ENCODE results near the gene KDELR1. TPM values are rescaled to one million over a fixed set of nuclear protein-coding genes. Genes with fewer than 3 reads are reported as not detected.

Gene KDELR1
- total and polyA plus RNA-seq, 12 donors = 63.4 to 201 (median 153) TPM

GRCh38 chr19:48413879-48414587 lies 22.7 kb upstream of the KDELR1 start:
- no peaks in the 10 kb centered on the region for H3K27me3 ChIP-seq

GRCh38 chr19:48405850-48406249 lies 14.5 kb upstream of the KDELR1 start:
- WGBS, 4 donors = 71 to 82% (median 78%) methylated on average over 13 of the region's 13 CpGs
- DNase-seq = no peak
- H3K9me3 ChIP-seq (replicated peaks in 1 of 3) = no peaks in the 10 kb centered on the region
- no peaks in the 10 kb centered on the region for H3K27me3 ChIP-seq
- H3K4me3 ChIP-seq = no peak overlapping the region
- H3K27ac ChIP-seq = no peak overlapping the region
- intact Hi-C loops (cut with DNase I) = no loop called here
- TF ChIP-seq, protein P1, sequence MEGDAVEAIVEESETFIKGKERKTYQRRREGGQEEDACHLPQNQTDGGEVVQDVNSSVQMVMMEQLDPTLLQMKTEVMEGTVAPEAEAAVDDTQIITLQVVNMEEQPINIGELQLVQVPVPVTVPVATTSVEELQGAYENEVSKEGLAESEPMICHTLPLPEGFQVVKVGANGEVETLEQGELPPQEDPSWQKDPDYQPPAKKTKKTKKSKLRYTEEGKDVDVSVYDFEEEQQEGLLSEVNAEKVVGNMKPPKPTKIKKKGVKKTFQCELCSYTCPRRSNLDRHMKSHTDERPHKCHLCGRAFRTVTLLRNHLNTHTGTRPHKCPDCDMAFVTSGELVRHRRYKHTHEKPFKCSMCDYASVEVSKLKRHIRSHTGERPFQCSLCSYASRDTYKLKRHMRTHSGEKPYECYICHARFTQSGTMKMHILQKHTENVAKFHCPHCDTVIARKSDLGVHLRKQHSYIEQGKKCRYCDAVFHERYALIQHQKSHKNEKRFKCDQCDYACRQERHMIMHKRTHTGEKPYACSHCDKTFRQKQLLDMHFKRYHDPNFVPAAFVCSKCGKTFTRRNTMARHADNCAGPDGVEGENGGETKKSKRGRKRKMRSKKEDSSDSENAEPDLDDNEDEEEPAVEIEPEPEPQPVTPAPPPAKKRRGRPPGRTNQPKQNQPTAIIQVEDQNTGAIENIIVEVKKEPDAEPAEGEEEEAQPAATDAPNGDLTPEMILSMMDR (IDR thresholded peaks at IDR 0.05) = no peak
- no peak for TF ChIP-seq POLR2A (IDR thresholded peaks at IDR 0.05)
- H3K4me1 ChIP-seq (replicated peaks in 1 of 2) = no peaks in the 10 kb centered on the region
- H3K36me3 ChIP-seq (replicated peaks in 1 of 2) = no peaks in the 10 kb centered on the region

More at GRCh38 chr19:48413879-48414587, 22.7 kb upstream of the KDELR1 start:
- no peak for TF ChIP-seq POLR2A (IDR thresholded peaks at IDR 0.05)
- TF ChIP-seq, protein P1 (IDR thresholded peaks at IDR 0.05) = no peak
- H3K9me3 ChIP-seq (replicated peaks in 1 of 3) = no peaks in the 10 kb centered on the region
- intact Hi-C loops (cut with DNase I) = no loop called here
- H3K36me3 ChIP-seq (replicated peaks in 1 of 2) = no peaks in the 10 kb centered on the region
- 57 to 64% (median 60%) methylated on average over 7 to 24 of the region's 24 CpGs for WGBS, 4 donors
- DNase-seq = no peak
- no peak overlapping the region for H3K4me3 ChIP-seq
- peaks cover 0 to 3% of the 10 kb centered on the region in 2 donors for H3K4me1 ChIP-seq (replicated peaks in 1 of 2)
- no peak overlapping the region for H3K27ac ChIP-seq

GRCh38 chr19:48405010-48405659 lies 13.8 kb upstream of the KDELR1 start:
- DNase-seq = no peak
- Histone ChIP-seq H3K36me3 (replicated peaks in 1 of 2) (no peaks in the 10 kb centered on the region), H3K4me1 (replicated peaks in 1 of 2) (no peaks in the 10 kb centered on the region), H3K9me3 (replicated peaks in 1 of 3) (no peaks in the 10 kb centered on the region), H3K27ac (no peak overlapping the region), H3K27me3 (no peaks in the 10 kb centered on the region), H3K4me3 (no peak overlapping the region)
- 88 to 91% (median 90%) methylated on average over 19 to 27 of the region's 27 CpGs for WGBS, 4 donors
- TF ChIP-seq, protein P1 (IDR thresholded peaks at IDR 0.05) = no peak
- TF ChIP-seq POLR2A (IDR thresholded peaks at IDR 0.05) = no peak
- intact Hi-C loops (cut with DNase I) = no loop called here

DNA sequence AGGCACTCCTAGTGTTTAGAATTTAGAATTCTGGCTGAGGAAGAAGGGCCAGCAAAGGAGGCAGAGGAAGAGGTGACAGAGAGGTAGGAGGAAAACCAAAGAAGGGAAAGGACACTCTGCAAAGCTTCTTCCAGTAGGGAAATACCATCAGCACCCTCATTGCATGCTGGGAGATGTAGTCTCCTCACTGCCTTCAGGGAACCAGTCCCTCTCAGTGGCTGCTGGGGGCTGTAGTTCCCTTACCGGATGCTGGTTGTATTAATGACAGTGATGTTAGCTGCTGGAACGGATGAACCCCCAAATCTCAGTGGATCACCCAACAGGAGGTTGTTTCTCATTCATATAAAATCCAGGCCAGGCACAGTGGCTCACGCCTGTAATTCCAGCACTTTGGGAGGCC lies 12.3 kb upstream of the KDELR1 start:
- TF ChIP-seq, protein P1 (IDR thresholded peaks at IDR 0.05) = no peak
- TF ChIP-seq POLR2A (IDR thresholded peaks at IDR 0.05) = no peak
- WGBS, 4 donors = 32 to 52% (median 41%) methylated on average over 3 of the region's 3 CpGs
- no peak overlapping the region for H3K4me3 ChIP-seq
- no peaks in the 10 kb centered on the region for H3K4me1 ChIP-seq (replicated peaks in 1 of 2)
- no peaks in the 10 kb centered on the region for H3K27me3 ChIP-seq
- no peaks in the 10 kb centered on the region for H3K36me3 ChIP-seq (replicated peaks in 1 of 2)
- H3K27ac ChIP-seq = no peak overlapping the region
- intact Hi-C loops (cut with DNase I) = no loop called here
- peak in 4 of 7 donors; percentile 51 to 79 (median 62) for DNase-seq
- no peaks in the 10 kb centered on the region for H3K9me3 ChIP-seq (replicated peaks in 1 of 3)
